ENCODE results near the gene PDE3B.
"Not testable (repeated sequence)": the region's sequence is repeated elsewhere in the genome, so short reads cannot be mapped to it uniquely, and the experiment has no call there.

The PDE3B gene

GRCh38 chr11:14875163-14875562 is 231.6 kb downstream of the PDE3B start:
- no peaks in the 10 kb centered on the region for H3K9me3 ChIP-seq (ENCODE audit: control insufficient read depth, low read length)
- H2AFZ ChIP-seq: no peak overlapping the region
- H3K36me3 ChIP-seq (ENCODE audit: control insufficient read depth, insufficient read depth, low read length): no peaks in the 10 kb centered on the region
- H3K4me2 ChIP-seq (ENCODE audit: low read length): no peak overlapping the region
- no peak for TF ChIP-seq CTCF (IDR thresholded peaks at IDR 0.05)
- H3K4me3 ChIP-seq (ENCODE audit: low read depth, low read length): no peak overlapping the region
- H3K27ac ChIP-seq: no peak overlapping the region
- H3K4me1 ChIP-seq: no peaks in the 10 kb centered on the region
- no peaks in the 10 kb centered on the region for H3K79me2 ChIP-seq
- H3K9ac ChIP-seq: no peak overlapping the region
- H3K27me3 ChIP-seq (ENCODE audit: control insufficient read depth, insufficient read depth, low read length): no peaks in the 10 kb centered on the region

GRCh38 chr11:14881576-14882193 is 238.1 kb downstream of the PDE3B start:
- Histone ChIP-seq H3K36me3 (ENCODE audit: control insufficient read depth, insufficient read depth, low read length) (no peaks in the 10 kb centered on the region), H3K9me3 (ENCODE audit: control insufficient read depth, low read length) (no peaks in the 10 kb centered on the region), H3K4me3 (ENCODE audit: low read depth, low read length) (no peak overlapping the region), H3K4me2 (ENCODE audit: low read length) (no peak overlapping the region), H3K27me3 (ENCODE audit: control insufficient read depth, insufficient read depth, low read length) (no peaks in the 10 kb centered on the region), H3K9ac (no peak overlapping the region), H3K4me1 (no peaks in the 10 kb centered on the region), H3K27ac (no peak overlapping the region), H3K79me2 (no peaks in the 10 kb centered on the region), H2AFZ (no peak overlapping the region)
- no peak for TF ChIP-seq CTCF (IDR thresholded peaks at IDR 0.05)

- Histone ChIP-seq H3K9ac (no peak overlapping the region), H3K27ac (no peak overlapping the region), H3K9me3 (ENCODE audit: control insufficient read depth, low read length) (no peaks in the 10 kb centered on the region), H3K4me1 (no peaks in the 10 kb centered on the region), H3K36me3 (ENCODE audit: control insufficient read depth, insufficient read depth, low read length) (no peaks in the 10 kb centered on the region), H3K27me3 (ENCODE audit: control insufficient read depth, insufficient read depth, low read length) (no peaks in the 10 kb centered on the region), H3K4me3 (ENCODE audit: low read depth, low read length) (no peak overlapping the region), H2AFZ (no peak overlapping the region), H3K4me2 (ENCODE audit: low read length) (no peak overlapping the region), H3K79me2 (no peaks in the 10 kb centered on the region)
- TF ChIP-seq CTCF (IDR thresholded peaks at IDR 0.05): no peak
Measured at GRCh38 chr11:14882196-14882595, 238.6 kb downstream of the PDE3B start.

- H2AFZ ChIP-seq; H3K9me3 ChIP-seq (ENCODE audit: control insufficient read depth, low read length); H3K27ac ChIP-seq; H3K9ac ChIP-seq; H3K27me3 ChIP-seq (ENCODE audit: control insufficient read depth, insufficient read depth, low read length); H3K4me1 ChIP-seq; H3K36me3 ChIP-seq (ENCODE audit: control insufficient read depth, insufficient read depth, low read length); H3K4me3 ChIP-seq (ENCODE audit: low read depth, low read length); H3K79me2 ChIP-seq; H3K4me2 ChIP-seq (ENCODE audit: low read length): not testable (repeated sequence)
Measured at GRCh38 chr11:14883683-14884082, 240.1 kb downstream of the PDE3B start.

GRCh38 chr11:14884667-14885273 is 241.2 kb downstream of the PDE3B start:
- Histone ChIP-seq H3K4me3 (ENCODE audit: low read depth, low read length) (no peak overlapping the region), H3K27ac (no peak overlapping the region), H3K9ac (no peak overlapping the region), H3K27me3 (ENCODE audit: control insufficient read depth, insufficient read depth, low read length) (no peaks in the 10 kb centered on the region), H3K79me2 (no peaks in the 10 kb centered on the region), H3K4me2 (ENCODE audit: low read length) (no peak overlapping the region), H3K4me1 (no peaks in the 10 kb centered on the region), H3K36me3 (ENCODE audit: control insufficient read depth, insufficient read depth, low read length) (no peaks in the 10 kb centered on the region), H3K9me3 (ENCODE audit: control insufficient read depth, low read length) (no peaks in the 10 kb centered on the region), H2AFZ (no peak overlapping the region)
- no peak for TF ChIP-seq CTCF (IDR thresholded peaks at IDR 0.05)
